Stimulated activated CD8-positive, alpha-beta memory T cell treated with anti-CD3 and anti-CD28 coated beads, Interleukin-7, amount 100 ng/mL, for 24 hours (primary cell): ENCODE results near the gene EXOC4.

Experiments used
- DNase-seq: peaks from one replicate; pipeline ENCODE4 v3.0.0-alpha.2; 2020; ENCODE audit warnings: low read depth

Gene EXOC4

DNA sequence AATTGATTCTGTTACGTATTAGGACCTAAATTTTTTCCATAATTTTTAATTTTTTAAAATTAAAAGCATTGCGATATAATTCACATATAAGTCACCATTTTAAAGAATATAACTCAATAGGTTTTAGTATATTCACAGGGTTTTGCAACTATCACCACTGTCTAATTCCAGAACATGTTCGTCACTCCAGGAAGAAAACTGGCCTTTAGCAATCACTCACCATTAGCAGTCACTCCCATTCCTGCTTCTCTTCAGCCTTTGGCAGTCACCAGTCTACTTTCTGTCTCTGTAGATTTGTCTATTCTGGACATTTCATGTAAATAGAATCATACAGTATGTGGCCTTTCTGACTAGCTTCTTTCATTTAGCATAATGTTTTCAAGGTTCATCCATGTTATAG, 176.5 kb downstream of the EXOC4 start:
- DNase-seq = no peak

DNA sequence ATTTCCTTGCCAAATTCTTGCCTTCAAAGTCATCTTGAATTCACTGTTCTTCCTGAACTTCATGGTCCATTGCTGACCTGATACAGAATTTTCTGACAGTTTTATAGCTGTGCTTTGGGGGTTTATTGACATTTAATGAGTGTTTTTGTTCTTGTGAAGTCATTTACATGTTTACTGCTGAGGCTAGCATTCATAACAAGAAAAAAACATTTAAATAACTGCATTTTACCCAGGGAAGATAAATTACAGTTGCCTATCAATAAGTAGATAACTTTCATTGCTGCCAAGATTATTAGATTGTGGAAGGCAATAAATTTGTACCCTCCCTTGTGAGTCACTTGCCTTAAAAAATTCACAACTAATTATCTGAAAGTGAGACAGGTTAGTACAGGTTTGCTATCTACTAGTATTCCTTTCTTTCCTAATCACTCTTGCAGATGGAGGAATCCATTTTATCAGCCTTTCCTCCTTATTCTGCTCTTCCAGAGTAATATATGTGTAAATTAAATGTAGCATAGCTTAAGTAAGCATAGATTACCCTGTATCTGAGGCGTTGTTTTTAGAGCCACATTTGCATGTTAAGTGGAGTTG, 178.4 kb downstream of the EXOC4 start:
- no peak for DNase-seq

DNA sequence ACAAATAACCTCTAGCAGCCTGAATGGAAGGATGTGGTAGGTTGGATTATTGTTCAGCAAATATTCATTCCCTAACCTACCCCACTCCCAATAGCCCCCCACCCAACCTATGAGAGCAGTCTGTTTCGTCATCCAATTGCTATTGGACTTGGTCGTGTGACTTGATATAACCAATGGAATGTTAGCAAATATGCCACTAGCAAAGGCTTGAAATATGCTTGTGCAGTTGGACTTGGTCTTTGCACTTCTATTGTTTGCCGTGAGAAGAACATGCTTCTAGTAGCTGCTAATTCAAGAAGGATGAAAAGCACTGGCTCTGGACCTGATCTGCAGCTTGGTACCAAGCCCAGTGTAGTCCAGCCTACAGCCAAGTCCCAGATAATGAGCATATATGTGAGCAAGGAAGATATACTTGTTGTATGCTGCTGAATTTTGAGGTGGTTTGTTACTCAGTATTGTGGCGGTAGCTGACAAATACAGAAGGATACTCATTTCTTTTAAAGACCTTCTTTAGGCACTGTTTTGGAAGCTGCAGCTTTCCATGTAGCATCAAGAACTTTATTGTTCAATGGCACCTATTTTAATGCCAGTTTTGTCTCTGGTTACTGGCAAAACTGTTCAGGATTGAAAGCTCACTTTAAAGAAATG, 180.4 kb downstream of the EXOC4 start:
- no peak for DNase-seq

DNA sequence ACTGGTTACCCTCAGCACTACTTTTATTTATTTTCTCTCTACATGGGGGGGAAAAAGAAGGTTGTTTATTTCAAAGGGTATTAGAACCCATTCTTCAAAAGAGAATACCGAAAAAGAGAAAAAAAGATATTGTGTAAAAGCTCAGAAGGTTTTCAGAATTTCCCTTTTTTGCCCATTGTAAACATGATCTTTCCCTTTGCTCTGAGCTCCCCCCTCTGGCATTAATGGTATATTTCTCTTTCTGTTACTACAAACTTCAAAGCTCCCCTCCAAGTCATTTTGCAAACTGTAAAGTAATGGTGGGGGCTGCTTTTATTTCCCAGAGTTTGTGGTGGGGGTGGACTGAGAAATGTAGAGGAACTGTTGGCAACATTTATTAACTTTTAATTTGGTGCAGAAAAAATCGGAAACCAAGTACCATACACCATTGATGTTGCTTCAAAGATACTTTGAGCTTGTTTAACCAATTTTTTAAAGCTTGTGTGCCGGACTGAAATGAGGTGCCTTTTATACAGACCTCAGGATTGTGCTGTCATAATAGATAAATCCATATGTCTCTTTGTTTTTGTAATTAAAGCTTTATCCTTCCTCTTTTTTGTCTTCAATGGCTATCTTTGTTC, 181.5 kb downstream of the EXOC4 start:
- no peak for DNase-seq

DNA sequence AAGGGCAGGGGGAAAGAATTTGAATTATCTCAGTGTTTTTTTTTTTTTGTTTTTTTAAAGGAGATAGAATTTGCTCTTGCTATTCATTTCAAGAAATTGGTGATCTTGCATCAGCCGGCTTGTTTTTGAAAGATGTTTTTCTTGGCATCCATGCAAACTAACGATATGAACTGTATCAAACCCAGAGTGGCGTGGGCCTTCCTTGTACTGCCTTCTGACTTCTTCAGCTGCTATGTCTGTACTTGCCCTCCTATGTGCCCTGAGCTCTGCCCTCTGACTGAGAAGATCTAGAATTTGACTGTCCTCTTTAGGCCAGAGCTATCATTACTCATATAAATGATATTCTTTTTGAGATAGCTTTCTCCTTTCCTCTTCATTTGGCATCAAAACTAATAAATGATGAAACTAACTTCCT, 183.1 kb downstream of the EXOC4 start:
- DNase-seq = no peak

DNA sequence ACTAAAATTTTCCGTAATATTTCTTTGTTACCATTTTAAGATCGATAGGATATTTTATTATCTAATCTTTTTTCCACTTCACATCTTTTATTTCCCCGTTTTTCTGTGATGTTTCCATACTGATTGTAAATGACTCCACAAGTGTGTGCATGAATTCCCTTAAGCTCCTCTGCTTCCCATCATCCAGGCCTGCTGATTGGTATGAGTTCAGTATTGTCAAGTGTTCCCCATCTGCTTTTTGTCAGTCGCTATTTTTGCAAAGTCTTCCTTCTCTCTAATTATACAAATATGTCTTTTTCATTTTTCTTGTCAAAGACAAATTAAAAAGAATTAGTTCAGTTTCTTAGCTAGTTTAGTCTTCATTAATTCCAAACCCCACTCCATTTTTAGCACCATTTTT, 184.7 kb downstream of the EXOC4 start:
- DNase-seq = no peak

DNA sequence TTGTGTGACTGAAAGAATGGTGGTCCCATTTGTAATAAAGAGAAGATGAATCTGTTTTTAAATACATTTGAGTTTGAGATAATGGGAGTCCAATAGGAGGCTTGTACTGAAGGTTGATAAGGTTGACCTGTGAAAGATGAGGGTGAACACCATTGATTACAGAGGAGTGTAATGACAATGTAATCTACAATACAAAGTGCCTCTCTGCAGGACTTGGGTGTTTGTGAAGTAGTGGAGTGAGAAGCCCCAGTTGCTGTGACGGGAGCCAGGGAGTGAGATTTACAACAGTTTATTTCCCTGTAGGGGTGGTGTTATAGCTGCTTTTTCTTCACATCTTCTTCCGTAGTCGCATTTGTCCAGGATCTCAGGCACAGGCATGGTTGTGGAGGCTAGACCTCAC, 189.9 kb downstream of the EXOC4 start:
- no peak for DNase-seq

DNA sequence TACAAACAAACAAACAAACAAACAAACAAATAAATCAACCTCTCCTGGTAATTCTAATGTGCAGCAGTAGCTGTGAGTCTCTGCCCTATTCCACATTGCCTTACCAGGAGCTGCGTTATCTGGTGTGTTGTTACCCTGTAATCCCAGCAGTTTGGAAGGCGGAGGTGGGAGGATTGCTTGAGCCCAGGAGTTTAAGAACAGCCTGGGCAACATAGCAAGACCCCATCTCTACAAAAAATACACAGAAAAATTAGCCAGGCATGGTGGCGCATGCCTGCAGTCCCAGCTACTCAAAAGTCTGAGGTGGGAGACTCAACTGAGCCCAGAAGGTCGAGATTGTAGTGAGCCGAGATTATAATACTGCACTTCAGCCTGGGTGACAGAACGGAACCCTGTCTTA, 192.7 kb downstream of the EXOC4 start:
- no peak for DNase-seq

DNA sequence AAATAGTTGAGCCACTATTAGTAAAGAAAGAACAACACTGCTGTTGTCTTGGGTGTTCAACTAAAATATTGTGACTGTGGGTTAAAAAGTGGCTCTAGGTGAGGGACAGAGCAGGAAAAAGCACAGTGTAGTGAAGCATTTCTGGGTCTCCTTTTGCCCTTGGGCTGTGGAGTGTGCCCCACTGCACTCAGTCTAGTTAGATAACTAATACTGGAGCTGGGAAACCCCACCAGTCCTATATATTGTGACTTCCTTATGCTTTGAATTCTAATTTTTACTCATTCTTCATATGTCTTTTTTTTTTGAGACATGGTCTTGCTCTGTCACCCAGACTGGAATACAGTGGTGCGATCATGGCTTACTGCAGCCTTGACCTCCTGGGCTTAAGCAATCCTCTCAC, 195.1 kb downstream of the EXOC4 start:
- DNase-seq = no peak

DNA sequence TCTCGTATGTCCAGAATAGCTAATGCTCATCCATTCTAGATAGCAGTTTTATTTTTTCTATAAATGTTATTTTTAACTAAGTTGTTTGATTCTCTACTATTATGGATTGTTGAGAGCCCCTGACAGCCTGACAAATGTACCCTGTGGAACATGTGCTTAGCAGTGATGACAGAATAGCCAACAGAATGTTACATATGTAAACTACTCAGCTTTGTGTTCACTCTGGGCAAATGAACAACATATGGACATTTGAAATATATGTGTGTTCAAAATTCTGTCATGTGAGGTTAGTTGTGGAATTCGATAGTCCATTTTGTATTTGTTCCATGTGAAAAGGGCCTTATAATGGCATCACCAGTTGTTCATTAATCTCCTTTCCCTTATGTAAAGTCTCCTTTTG, 199.7 kb downstream of the EXOC4 start:
- no peak for DNase-seq

DNA sequence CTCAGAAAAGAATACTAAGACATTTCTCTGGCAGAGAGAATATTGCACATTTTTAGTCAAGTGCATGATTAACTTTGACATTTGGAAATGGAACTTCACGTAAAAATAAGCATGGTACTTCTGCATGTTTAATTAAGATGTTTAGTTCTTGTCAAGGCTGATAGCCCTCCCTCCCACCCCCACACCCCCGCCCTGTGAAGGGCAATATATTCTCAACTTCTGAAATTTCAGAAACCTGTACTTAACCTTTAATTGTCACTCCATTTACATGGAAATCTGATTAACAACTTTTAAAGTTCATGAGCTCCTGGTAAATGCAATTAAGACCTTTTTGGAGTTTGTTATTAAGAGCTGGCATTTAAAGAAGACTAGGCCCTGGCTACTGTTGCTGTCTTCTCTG, 205.8 kb downstream of the EXOC4 start:
- no peak for DNase-seq

DNA sequence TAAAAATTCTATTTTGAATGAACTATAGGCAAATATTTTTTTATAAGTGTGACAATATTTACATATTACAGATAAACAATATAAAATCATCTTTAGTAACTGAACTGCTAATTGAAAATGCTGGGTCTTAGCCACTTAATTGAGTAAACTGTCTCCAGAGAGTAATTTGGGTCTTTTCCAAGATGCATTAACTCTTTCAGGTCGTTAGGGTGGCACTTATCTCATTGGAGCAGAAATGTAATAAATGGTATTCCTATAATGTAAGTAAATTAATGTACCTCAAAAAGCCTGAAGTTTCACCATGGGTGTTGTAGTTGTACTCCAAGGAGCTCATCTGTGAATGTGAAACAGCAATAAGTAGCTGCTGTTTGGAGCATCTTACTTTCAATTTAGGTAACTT, 208.5 kb downstream of the EXOC4 start:
- no peak for DNase-seq

DNA sequence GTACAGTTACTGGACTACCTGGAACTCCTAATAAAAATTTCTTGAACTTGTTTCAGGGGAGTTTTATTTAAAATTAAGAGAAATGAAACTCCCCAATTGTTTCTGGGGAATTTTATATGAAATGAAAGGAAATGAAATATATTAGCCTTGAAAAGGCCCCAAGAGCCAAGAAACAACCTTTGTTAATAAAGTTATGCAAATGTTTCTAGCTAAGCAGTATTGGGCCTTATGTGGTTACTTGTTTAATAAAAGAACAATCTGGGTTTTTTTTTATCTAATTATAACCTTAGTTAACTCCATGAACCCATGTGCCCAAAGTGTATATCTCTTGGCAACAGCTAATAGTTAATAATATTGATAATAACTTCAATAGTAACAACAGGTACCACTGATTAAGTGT, 222.8 kb downstream of the EXOC4 start:
- no peak for DNase-seq

DNA sequence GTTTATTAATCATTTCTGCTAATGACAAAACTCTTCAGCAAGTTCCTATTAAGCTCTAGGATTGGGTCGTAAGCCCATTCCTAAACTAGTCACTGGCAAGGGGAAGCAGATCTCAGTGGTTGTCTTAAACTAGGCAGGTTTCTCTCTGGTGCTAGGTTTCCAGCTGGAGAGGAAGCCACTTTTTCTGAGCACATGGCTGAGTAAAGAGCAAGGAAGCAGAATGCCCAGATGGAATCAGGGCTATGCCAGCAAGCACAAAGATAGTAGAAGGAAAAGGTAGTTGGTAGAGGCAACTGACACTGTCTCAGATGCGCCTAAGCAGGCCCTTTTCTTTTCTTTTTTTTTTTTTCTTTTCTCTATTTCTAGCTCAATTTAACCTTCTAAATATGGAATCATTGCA, 224.9 kb downstream of the EXOC4 start:
- DNase-seq = no peak

DNA sequence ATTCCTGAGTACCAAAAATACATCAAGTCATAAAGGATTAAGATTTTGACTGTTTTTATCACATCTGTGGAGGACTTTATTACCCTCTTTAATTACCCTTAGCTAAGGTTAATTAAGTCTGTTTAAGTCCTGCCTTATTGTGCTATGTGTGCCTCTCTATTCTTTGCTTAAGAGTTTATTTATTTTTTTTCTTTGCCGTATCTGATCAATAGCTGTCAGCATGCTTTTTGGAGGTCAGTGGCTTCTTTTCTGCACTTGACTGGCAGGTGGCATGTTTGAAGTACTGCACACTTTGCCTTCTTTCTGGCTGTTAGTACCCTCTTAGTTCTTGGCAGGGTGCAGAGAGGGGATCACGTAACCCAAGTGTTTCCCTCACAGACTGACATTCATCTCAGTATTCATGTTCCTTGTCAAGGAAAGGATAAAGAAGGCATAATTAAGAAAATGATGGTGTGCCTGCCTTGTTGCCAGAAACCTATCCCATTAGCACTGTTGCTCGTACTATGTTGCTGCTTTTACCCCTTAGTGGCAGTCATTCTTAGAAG, 225.8 kb downstream of the EXOC4 start:
- DNase-seq = no peak

DNA sequence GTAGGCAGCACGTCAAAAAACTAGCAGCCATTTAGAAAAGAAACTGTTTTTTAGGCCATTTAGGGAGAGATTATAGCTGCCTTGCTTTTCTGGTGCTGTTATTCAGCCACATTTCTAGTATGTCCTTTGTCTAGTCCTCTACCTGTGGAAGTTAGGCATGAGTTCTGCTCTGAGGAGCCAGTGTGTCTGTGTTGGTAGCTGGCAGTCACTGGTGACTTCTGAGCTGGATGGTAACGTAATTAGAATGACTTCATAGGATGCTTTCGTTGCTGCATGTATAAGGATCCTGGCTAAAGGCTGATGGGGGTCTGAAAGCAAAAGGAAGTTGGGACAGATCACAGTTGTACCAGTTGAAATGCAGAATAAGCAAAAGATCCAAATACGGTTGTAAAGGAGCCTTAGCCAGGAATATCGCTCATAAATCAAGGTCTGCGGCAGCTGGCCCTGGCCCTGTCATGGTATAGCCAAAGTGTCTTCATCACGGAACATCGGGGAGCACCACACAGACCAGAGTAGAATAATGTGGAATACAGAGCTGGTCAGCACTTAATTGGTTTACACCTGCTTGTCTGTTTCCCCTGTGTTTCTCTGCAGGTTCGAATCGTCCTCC, 226.7 kb downstream of the EXOC4 start:
- no peak for DNase-seq

DNA sequence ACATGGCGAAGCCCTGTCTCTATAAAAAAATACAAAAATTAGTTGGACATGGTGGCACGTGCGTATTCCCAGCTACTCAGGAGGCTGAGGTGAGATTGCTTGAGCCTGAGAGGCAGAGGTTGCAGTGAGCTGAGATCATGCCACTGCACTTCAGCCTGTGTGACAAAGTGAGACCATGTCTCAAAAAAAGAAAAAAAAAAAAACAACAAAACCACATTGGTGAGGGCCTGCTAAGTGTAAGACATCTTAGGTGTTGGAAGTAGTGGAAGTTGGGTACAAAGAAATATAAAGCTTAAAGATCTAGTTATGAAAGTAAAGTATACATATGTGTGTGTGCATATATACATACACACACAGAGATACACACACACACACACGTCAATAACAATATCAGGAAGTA, 228.0 kb downstream of the EXOC4 start:
- DNase-seq = no peak

DNA sequence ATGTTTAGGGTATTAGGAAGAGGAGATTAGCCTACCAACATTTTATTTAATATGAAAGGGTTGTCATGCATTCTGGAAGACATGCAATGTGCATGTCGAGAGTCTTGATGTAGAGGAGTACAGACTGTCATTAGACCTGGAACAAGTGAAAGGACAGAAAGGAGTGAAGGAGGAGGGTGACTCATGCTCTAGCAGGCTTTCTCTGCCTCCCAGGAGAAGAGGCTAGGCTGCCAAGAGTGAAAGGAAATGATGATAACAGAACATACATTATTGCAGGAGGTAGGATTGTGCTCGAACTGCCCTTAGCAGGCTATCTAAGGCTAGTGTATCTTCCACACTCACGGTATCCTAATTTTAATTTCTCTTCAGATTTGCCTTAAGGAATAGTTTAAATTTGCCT, 228.8 kb downstream of the EXOC4 start:
- no peak for DNase-seq

DNA sequence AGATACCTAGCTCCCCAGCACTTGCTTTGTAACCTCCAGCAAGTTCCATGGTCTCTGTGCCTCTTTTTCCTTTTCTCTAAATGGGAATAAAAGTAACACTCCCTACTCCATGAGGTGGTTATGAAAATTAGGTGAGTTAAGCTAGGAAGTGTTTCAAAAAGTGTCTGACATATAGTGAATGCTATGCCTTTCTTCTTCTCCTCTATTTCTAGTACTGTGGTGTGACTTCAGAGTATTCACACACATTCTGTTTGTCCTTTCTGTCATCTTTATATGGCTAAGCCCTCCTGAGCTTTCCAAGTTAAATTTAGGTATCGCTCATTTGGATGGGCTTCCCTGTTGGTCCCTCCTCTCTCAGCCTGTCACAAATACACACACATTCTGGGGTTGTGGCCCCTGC, 229.7 kb downstream of the EXOC4 start:
- no peak for DNase-seq

DNA sequence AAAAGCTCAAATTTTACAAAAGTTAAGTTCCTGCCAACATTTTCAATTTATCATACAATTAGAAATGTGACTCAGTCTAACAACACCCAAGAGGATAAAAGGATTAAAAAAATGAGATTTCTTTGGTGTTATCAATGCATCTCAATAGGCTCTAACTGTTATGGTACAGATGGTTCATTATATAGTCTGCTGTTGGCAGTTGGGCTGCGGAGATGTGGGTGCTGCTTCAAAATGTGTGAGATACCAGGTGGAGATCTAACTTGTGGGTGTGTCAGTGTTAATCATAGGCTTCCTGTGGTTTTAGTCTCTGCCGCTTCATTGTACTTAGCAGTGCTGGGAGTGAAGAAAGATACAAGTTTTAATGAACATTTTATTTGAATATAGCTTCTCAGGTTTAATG, 231.2 kb downstream of the EXOC4 start:
- no peak for DNase-seq

DNA sequence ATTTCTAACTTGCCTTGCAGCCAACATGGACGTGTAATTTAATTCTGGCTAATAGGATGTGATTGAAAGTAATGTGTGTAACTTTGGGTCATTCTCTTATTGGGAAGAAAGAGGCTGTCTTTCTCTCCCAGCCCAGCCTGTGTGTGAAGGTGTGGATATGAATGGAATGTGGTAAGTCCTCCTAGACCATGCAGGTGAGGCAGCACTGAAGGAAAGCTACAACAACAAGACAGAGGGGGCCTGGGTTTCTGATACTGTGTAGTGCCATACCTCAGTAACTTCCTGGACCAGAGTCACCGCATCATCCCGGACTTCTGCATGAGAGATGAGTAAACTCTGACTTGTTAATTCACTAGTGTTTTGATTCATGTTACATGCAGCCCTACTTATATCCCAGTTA, 237.0 kb downstream of the EXOC4 start:
- no peak for DNase-seq

DNA sequence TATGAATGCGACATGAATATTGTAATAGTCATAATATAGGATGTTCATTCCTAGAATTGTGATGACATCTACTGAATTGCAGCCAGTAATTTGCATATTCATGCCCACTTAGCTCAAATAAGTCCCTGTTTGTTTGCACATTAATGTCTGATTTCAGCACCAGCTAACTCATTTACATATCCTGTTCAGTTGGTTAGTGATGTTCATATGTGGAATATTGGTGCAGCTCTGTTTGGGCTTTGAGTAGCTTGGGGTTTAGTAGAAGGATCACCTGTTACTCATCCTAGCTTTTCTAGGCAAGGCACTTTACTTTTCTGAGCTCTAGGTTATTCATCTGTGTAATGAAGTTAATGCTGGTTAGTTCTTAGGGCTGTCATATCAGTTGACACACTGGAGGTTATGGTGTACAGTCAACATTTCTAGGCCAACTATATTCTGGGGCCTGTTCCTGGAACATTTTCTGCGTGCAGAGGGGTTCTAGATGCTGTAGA, 238.4 kb downstream of the EXOC4 start:
- no peak for DNase-seq
